ENCODE data around the gene SH3BP2.

- no peak for TF ChIP-seq FOXM1 (IDR thresholded peaks at IDR 0.05; ENCODE audit: low read depth)
- TF ChIP-seq CTCF (IDR thresholded peaks at IDR 0.05), result no peak
- TF ChIP-seq EP300 (IDR thresholded peaks at IDR 0.05; ENCODE audit: borderline replicate concordance in 1 of 2, low read depth in 1 of 2, low read length in 1 of 2), result no peak
- TF ChIP-seq MEF2A (IDR thresholded peaks at IDR 0.05; ENCODE audit: borderline replicate concordance, low read depth), result no peak
- TF ChIP-seq RCOR1 (IDR thresholded peaks at IDR 0.05; ENCODE audit: low read length), result no peak
- TF ChIP-seq EZH2phosphoT487 (IDR thresholded peaks at IDR 0.05; ENCODE audit: borderline replicate concordance, low read depth), result no peak
Observed at GRCh38 chr4:2852481-2852921, 59.6 kb downstream of the SH3BP2 start.

Measured in SK-N-SH (cell line).